Kidney (tissue), 14 donors: ENCODE data around the gene SREBF1. TPM values are rescaled to one million over a fixed set of nuclear protein-coding genes. Genes with fewer than 3 reads are reported as not detected.
A peak's percentile ranks its signal among the peaks of the same experiment; 100 is the strongest.

Experiments
- DNase-seq, 5 donors: peaks; one replicate each; pipeline ENCODE4 v3.0.0-alpha.2; 2013 to 2020
- FAIRE-seq: peaks from 2 replicates; lab custom pipeline; 2012; peaks lifted over from hg19 to GRCh38; lab: Jason Lieb, UNC
- H3K27ac ChIP-seq, 2 donors: one replicate each; pipeline ENCODE4 v1.7.0; 2013; ENCODE audit warnings: low read depth in 2 of 2, low read length in 2 of 2, inconsistent platforms in 1 of 2
- H3K27me3 ChIP-seq: one replicate; pipeline ENCODE4 v1.7.1; 2013; ENCODE audit warnings: low read length, inconsistent platforms; ENCODE audit not compliant: control insufficient read depth, insufficient read depth
- H3K36me3 ChIP-seq, 3 donors: one replicate each; pipeline versions ENCODE4 v1.7.0 to v1.7.1; 2013; ENCODE audit warnings: low read length in 3 of 3, control low read depth in 1 of 3, inconsistent platforms in 1 of 3; ENCODE audit not compliant: insufficient read depth in 3 of 3, control insufficient read depth in 2 of 3
- H3K4me1 ChIP-seq, 3 donors: one replicate each; pipeline versions ENCODE4 v1.7.0 to v1.7.1; 2013; ENCODE audit warnings: low read length in 3 of 3, inconsistent platforms in 1 of 3, low read depth in 1 of 3; ENCODE audit not compliant: control insufficient read depth in 2 of 3, insufficient read depth in 2 of 3
- H3K4me3 ChIP-seq, 3 donors: one replicate each; pipeline versions ENCODE4 v1.7.0 to v1.8.1; 2013; ENCODE audit warnings: low read length in 3 of 3, control low read depth in 1 of 3, inconsistent platforms in 1 of 3
- H3K9ac ChIP-seq, 3 donors: one replicate each; pipeline versions ENCODE4 v1.7.0 to v1.7.1; 2013; ENCODE audit warnings: low read length in 3 of 3, control low read depth in 1 of 3, inconsistent platforms in 1 of 3
- H3K9me3 ChIP-seq, 3 donors: one replicate each; pipeline versions ENCODE4 v1.7.0 to v1.7.1; 2013; ENCODE audit warnings: low read length in 3 of 3, control low read depth in 1 of 3, inconsistent platforms in 1 of 3; ENCODE audit not compliant: control insufficient read depth in 2 of 3, insufficient read depth in 1 of 3
- intact Hi-C: fragments of 100-400 bp; cut with DNase I; formaldehyde crosslinking; loops from one replicate; pipeline ENCODE4 v1.11.1; 2022
- polyA plus RNA-seq: library from polyadenylated mRNA; stranded (reverse); fragments of 350-450 nt; fragmentation: Illumina TruSeq; extraction: RNeasy Lipid Tissue Mini Kit (QIAGEN cat#74804); gene quantifications from one replicate; pipeline ENCODE4 v1.2.3, GENCODE V29; 2014; ENCODE audit warnings: low read depth, low replicate concordance; ENCODE audit not compliant: insufficient read depth
- total RNA-seq: library from RNA; stranded (reverse); fragmentation: NEBNext Ultra II Directional; extraction: Animal tissue kit (Norgen Biotek cat#: 25700); gene quantifications from one replicate; pipeline ENCODE4 v1.2.1, GENCODE V29; 2021
- TF ChIP-seq, protein P1 (sequence below): IDR thresholded peaks from 3 replicates; pipeline ENCODE4 v1.5.1; 2012; ENCODE audit warnings: mild to moderate bottlenecking, moderate library complexity, borderline replicate concordance; ENCODE audit not compliant: insufficient read depth; ENCODE audit errors: extremely low read depth
- donor health status: control.
- donor health status: control.
- donor health status: control.
- donor health status: control.
- donor health status: control.
- donor health status: DM: yes; HTN: yes; CAD: no.
- donor health status: Normal renal cell carcinoma (clear cell type).

SREBF1 gene
- total and polyA plus RNA-seq, 2 donors from 2014 or later, result 37.6 to 48.3 TPM

DNA sequence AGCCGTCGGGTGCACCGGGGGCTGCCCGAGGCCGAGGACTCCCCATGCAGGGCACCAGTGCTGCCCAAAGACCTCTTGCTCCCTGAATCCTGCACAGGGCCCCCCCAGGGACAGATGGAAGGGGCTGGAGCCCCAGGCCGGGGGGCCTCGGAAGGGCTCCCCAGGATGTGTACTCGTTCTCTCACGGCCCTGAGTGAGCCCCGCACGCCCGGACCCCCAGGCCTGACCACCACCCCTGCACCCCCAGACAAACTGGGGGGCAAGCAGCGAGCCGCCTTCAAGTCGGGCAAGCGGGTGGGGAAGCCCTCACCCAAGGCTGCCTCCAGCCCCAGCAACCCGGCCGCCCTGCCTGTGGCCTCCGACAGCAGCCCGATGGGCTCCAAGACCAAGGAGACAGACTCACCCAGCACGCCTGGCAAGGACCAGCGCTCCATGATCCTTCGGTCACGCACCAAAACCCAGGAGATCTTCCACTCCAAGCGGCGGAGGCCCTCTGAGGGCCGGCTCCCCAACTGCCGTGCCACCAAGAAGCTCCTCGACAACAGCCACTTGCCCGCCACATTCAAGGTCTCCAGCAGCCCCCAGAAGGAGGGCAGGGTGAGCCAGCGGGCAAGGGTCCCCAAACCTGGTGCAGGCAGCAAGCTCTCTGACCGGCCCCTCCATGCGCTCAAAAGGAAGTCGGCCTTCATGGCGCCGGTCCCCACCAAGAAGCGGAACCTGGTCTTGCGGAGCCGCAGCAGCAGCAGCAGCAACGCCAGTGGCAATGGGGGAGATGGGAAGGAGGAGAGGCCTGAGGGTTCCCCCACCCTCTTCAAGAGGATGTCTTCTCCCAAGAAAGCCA lies 40.6 kb downstream of the SREBF1 start:
- H3K4me1 ChIP-seq, result peaks cover 0 to 6% (median 2%) of the 10 kb centered on the region in 3 donors
- H3K36me3 ChIP-seq, result peaks cover 0 to 3% (median 0%) of the 10 kb centered on the region in 3 donors
- DNase-seq (no peak), FAIRE-seq (no peak)
- H3K27ac ChIP-seq, result no peak overlapping the region
- TF ChIP-seq, protein P1, sequence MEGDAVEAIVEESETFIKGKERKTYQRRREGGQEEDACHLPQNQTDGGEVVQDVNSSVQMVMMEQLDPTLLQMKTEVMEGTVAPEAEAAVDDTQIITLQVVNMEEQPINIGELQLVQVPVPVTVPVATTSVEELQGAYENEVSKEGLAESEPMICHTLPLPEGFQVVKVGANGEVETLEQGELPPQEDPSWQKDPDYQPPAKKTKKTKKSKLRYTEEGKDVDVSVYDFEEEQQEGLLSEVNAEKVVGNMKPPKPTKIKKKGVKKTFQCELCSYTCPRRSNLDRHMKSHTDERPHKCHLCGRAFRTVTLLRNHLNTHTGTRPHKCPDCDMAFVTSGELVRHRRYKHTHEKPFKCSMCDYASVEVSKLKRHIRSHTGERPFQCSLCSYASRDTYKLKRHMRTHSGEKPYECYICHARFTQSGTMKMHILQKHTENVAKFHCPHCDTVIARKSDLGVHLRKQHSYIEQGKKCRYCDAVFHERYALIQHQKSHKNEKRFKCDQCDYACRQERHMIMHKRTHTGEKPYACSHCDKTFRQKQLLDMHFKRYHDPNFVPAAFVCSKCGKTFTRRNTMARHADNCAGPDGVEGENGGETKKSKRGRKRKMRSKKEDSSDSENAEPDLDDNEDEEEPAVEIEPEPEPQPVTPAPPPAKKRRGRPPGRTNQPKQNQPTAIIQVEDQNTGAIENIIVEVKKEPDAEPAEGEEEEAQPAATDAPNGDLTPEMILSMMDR, result no peak
- H3K9ac ChIP-seq, result no peak overlapping the region
- no peak overlapping the region for H3K4me3 ChIP-seq
- H3K27me3 ChIP-seq, result no peaks in the 10 kb centered on the region
- no peaks in the 10 kb centered on the region for H3K9me3 ChIP-seq
- intact Hi-C loops, result no loop called here

DNA sequence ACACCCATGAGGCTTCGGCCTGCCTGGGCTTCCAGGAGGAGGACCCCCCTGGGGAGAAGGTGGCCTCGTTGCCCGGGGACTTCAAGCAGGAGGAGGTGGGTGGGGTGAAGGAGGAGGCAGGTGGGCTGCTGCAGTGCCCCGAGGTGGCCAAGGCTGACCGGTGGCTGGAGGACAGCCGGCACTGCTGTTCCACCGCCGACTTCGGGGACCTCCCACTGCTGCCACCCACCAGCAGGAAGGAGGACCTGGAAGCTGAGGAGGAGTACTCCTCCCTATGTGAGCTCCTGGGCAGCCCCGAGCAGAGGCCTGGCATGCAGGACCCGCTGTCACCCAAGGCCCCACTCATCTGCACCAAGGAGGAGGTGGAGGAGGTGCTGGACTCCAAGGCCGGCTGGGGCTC lies 41.5 kb downstream of the SREBF1 start:
- Histone ChIP-seq H3K9me3 (no peaks in the 10 kb centered on the region), H3K27ac (no peak overlapping the region), H3K36me3 (peaks cover 0 to 3% (median 0%) of the 10 kb centered on the region in 3 donors), H3K27me3 (no peaks in the 10 kb centered on the region), H3K4me3 (no peak overlapping the region), H3K9ac (no peak overlapping the region), H3K4me1 (peaks cover 0 to 10% (median 2%) of the 10 kb centered on the region in 3 donors)
- FAIRE-seq (no peak), DNase-seq (no peak)
- intact Hi-C loops, result no loop called here
- TF ChIP-seq, protein P1, result no peak

DNA sequence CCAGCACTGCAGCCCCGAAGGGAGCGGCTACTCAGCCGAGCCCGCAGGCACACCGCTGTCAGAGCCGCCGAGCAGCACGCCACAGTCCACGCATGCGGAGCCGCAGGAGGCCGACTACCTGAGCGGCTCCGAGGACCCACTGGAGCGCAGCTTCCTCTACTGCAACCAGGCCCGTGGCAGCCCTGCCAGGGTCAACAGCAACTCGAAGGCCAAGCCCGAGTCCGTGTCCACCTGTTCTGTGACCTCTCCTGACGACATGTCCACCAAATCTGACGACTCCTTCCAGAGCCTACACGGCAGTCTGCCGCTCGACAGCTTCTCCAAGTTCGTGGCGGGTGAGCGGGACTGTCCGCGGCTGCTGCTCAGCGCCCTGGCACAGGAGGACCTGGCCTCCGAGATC lies 42.4 kb downstream of the SREBF1 start:
- Histone ChIP-seq H3K9me3 (no peaks in the 10 kb centered on the region), H3K36me3 (peaks cover 0 to 3% (median 0%) of the 10 kb centered on the region in 3 donors), H3K4me3 (no peak overlapping the region), H3K27ac (no peak overlapping the region), H3K27me3 (no peaks in the 10 kb centered on the region), H3K4me1 (peaks cover 0 to 16% (median 2%) of the 10 kb centered on the region in 3 donors), H3K9ac (no peak overlapping the region)
- DNase-seq, result peak in 1 of 5 donors; percentile 76
- no peak for FAIRE-seq
- intact Hi-C loops, result no loop called here
- TF ChIP-seq, protein P1, result no peak
